ENCODE data around the gene NARF.

- TF ChIP-seq, protein P1, sequence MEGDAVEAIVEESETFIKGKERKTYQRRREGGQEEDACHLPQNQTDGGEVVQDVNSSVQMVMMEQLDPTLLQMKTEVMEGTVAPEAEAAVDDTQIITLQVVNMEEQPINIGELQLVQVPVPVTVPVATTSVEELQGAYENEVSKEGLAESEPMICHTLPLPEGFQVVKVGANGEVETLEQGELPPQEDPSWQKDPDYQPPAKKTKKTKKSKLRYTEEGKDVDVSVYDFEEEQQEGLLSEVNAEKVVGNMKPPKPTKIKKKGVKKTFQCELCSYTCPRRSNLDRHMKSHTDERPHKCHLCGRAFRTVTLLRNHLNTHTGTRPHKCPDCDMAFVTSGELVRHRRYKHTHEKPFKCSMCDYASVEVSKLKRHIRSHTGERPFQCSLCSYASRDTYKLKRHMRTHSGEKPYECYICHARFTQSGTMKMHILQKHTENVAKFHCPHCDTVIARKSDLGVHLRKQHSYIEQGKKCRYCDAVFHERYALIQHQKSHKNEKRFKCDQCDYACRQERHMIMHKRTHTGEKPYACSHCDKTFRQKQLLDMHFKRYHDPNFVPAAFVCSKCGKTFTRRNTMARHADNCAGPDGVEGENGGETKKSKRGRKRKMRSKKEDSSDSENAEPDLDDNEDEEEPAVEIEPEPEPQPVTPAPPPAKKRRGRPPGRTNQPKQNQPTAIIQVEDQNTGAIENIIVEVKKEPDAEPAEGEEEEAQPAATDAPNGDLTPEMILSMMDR (IDR thresholded peaks at IDR 0.05) = no peak
- TF ChIP-seq EP300 (IDR thresholded peaks at IDR 0.05) = no peak
These were observed 3.4 kb downstream of the NARF start for GRCh38 chr17:82461827-82462524.
